HEK293T (cell line): ENCODE data around the gene GOLGA6L10.

Source experiments
- BHLHE40 ChIP-seq: fragments of 450-650 bp; IDR thresholded peaks from 2 replicates; pipeline ENCODE4 v1.6.1; 2016; ENCODE audit warnings: mild to moderate bottlenecking, moderate library complexity, borderline replicate concordance
- SP1 ChIP-seq: fragments of 450-650 bp; IDR thresholded peaks from 2 replicates; pipeline ENCODE4 v1.6.1; 2017
- ZNF384 ChIP-seq: fragments of 450-650 bp; IDR thresholded peaks from 2 replicates; pipeline ENCODE4 v1.6.1; 2016

DNA sequence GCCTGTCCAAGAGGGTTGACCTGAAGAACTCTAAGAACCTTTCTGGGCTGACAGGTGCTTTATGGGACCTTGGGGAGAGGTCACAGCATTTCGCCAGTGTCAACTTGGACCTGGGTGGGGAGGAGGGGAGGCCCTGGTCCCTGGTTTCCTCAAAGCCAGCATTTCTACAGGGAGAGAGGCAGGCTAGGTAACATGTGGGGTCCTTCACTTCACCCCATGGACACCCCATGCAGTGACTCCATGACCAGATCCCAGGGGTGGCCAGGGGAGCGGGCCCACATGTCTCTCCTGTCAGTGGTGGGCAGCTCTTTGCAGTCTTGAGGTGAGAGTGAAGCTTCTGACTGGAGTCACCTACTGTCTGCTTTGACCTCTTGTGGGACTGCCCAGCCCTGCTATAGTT is 35.8 kb downstream of the GOLGA6L10 start:
- TF ChIP-seq SP1 = no peak
- TF ChIP-seq ZNF384 = no peak
- TF ChIP-seq BHLHE40 = no peak
